ENCODE results near the gene PDE4C. TPM values are rescaled to one million over a fixed set of nuclear protein-coding genes. Genes with fewer than 3 reads are reported as not detected.
A peak's percentile ranks its signal among the peaks of the same experiment; 100 is the strongest.

The PDE4C gene
- polyA plus RNA-seq, 3 donors from 2014 or later: not detected

- H3K27ac Mint-ChIP-seq: no peak overlapping the region
- no peaks in the 10 kb centered on the region for H3K4me1 Mint-ChIP-seq
- no peak overlapping the region for H3K4me3 Mint-ChIP-seq
- H3K9me3 Mint-ChIP-seq: no peaks in the 10 kb centered on the region
- peaks cover 5 to 15% (median 6%) of the 10 kb centered on the region in 3 donors for H3K36me3 Mint-ChIP-seq
- peaks cover 0 to 3% (median 0%) of the 10 kb centered on the region in 3 donors for H3K27me3 Mint-ChIP-seq (ENCODE audit: low read depth in 3 of 3)
- no peak for DNase-seq
Observed at GRCh38 chr19:18263324-18264136, 37.3 kb upstream of the PDE4C start.

GRCh38 chr19:18262917-18263316 is 36.7 kb upstream of the PDE4C start:
- no peaks in the 10 kb centered on the region for H3K27me3 Mint-ChIP-seq (ENCODE audit: low read depth in 3 of 3)
- H3K9me3 Mint-ChIP-seq: no peaks in the 10 kb centered on the region
- H3K27ac Mint-ChIP-seq: no peak overlapping the region
- H3K36me3 Mint-ChIP-seq: peaks cover 5 to 10% (median 6%) of the 10 kb centered on the region in 3 donors
- no peak for DNase-seq
- no peaks in the 10 kb centered on the region for H3K4me1 Mint-ChIP-seq
- H3K4me3 Mint-ChIP-seq: no peak overlapping the region

- H3K4me1 Mint-ChIP-seq: no peaks in the 10 kb centered on the region
- no peaks in the 10 kb centered on the region for H3K27me3 Mint-ChIP-seq (ENCODE audit: low read depth in 3 of 3)
- H3K36me3 Mint-ChIP-seq: peaks cover 5 to 6% (median 5%) of the 10 kb centered on the region in 3 donors
- H3K9me3 Mint-ChIP-seq: no peaks in the 10 kb centered on the region
- H3K27ac Mint-ChIP-seq: no peak overlapping the region
- no peak overlapping the region for H3K4me3 Mint-ChIP-seq
- DNase-seq: no peak
Observed at GRCh38 chr19:18262144-18262543, 35.9 kb upstream of the PDE4C start.

- Mint-ChIP-seq H3K4me3 (no peak overlapping the region), H3K9me3 (no peaks in the 10 kb centered on the region), H3K36me3 (peaks cover 5 to 6% (median 5%) of the 10 kb centered on the region in 3 donors), H3K4me1 (no peaks in the 10 kb centered on the region), H3K27ac (no peak overlapping the region), H3K27me3 (ENCODE audit: low read depth in 3 of 3) (no peaks in the 10 kb centered on the region)
- DNase-seq: no peak
Observed at GRCh38 chr19:18261474-18261873, 35.2 kb upstream of the PDE4C start.

GRCh38 chr19:18259893-18260292 is 33.7 kb upstream of the PDE4C start:
- DNase-seq: no peak
- peaks cover 0 to 1% (median 0%) of the 10 kb centered on the region in 3 donors for H3K27me3 Mint-ChIP-seq (ENCODE audit: low read depth in 3 of 3)
- no peaks in the 10 kb centered on the region for H3K36me3 Mint-ChIP-seq
- H3K9me3 Mint-ChIP-seq: no peaks in the 10 kb centered on the region
- no peak overlapping the region for H3K27ac Mint-ChIP-seq
- H3K4me3 Mint-ChIP-seq: no peak overlapping the region
- H3K4me1 Mint-ChIP-seq: no peaks in the 10 kb centered on the region

GRCh38 chr19:18257503-18258470 is 31.5 kb upstream of the PDE4C start:
- no peak overlapping the region for H3K27ac Mint-ChIP-seq
- H3K9me3 Mint-ChIP-seq: no peaks in the 10 kb centered on the region
- H3K27me3 Mint-ChIP-seq (ENCODE audit: low read depth in 3 of 3): peaks cover 0 to 4% (median 0%) of the 10 kb centered on the region in 3 donors
- H3K4me3 Mint-ChIP-seq: no peak overlapping the region
- DNase-seq: no peak
- H3K36me3 Mint-ChIP-seq: no peaks in the 10 kb centered on the region
- no peaks in the 10 kb centered on the region for H3K4me1 Mint-ChIP-seq

GRCh38 chr19:18254546-18255503 is 28.6 kb upstream of the PDE4C start:
- Mint-ChIP-seq H3K27me3 (ENCODE audit: low read depth in 3 of 3) (peaks cover 3 to 12% (median 8%) of the 10 kb centered on the region in 3 donors), H3K4me3 (no peak overlapping the region), H3K4me1 (peaks cover 0 to 2% of the 10 kb centered on the region in 2 donors), H3K36me3 (no peaks in the 10 kb centered on the region), H3K9me3 (no peaks in the 10 kb centered on the region), H3K27ac (peak overlapping the region in 1 of 6 donors; percentile 56)
- DNase-seq: no peak

- peaks cover 0 to 2% of the 10 kb centered on the region in 2 donors for H3K4me1 Mint-ChIP-seq
- peak overlapping the region in 1 of 6 donors; percentile 41 for H3K27ac Mint-ChIP-seq
- DNase-seq: no peak
- no peaks in the 10 kb centered on the region for H3K36me3 Mint-ChIP-seq
- peaks cover 3 to 12% (median 8%) of the 10 kb centered on the region in 3 donors for H3K27me3 Mint-ChIP-seq (ENCODE audit: low read depth in 3 of 3)
- no peak overlapping the region for H3K4me3 Mint-ChIP-seq
- no peaks in the 10 kb centered on the region for H3K9me3 Mint-ChIP-seq
Observed at GRCh38 chr19:18253716-18254115, 27.5 kb upstream of the PDE4C start.

GRCh38 chr19:18253130-18253529 is 26.9 kb upstream of the PDE4C start:
- no peak overlapping the region for H3K4me3 Mint-ChIP-seq
- H3K27ac Mint-ChIP-seq: no peak overlapping the region
- H3K9me3 Mint-ChIP-seq: no peaks in the 10 kb centered on the region
- H3K27me3 Mint-ChIP-seq (ENCODE audit: low read depth in 3 of 3): peaks cover 3 to 12% (median 8%) of the 10 kb centered on the region in 3 donors
- peaks cover 0 to 2% of the 10 kb centered on the region in 2 donors for H3K4me1 Mint-ChIP-seq
- no peak for DNase-seq
- no peaks in the 10 kb centered on the region for H3K36me3 Mint-ChIP-seq

GRCh38 chr19:18252370-18252717 is 26.1 kb upstream of the PDE4C start:
- no peak for DNase-seq

GRCh38 chr19:18251587-18252369 is 25.5 kb upstream of the PDE4C start:
- H3K4me3 Mint-ChIP-seq: no peak overlapping the region
- peaks cover 3 to 12% (median 8%) of the 10 kb centered on the region in 3 donors for H3K27me3 Mint-ChIP-seq (ENCODE audit: low read depth in 3 of 3)
- no peaks in the 10 kb centered on the region for H3K9me3 Mint-ChIP-seq
- peaks cover 0 to 2% of the 10 kb centered on the region in 2 donors for H3K4me1 Mint-ChIP-seq
- no peaks in the 10 kb centered on the region for H3K36me3 Mint-ChIP-seq
- H3K27ac Mint-ChIP-seq: peak overlapping the region in 1 of 6 donors; percentile 79
- DNase-seq: peak; percentile 71 to 79 (median 76)

More at GRCh38 chr19:18252370-18252717, 26.1 kb upstream of the PDE4C start:
- no peak overlapping the region for H3K4me3 Mint-ChIP-seq
- H3K27ac Mint-ChIP-seq: no peak overlapping the region
- peaks cover 3 to 12% (median 8%) of the 10 kb centered on the region in 3 donors for H3K27me3 Mint-ChIP-seq (ENCODE audit: low read depth in 3 of 3)
- peaks cover 0 to 2% of the 10 kb centered on the region in 2 donors for H3K4me1 Mint-ChIP-seq
- no peaks in the 10 kb centered on the region for H3K9me3 Mint-ChIP-seq
- H3K36me3 Mint-ChIP-seq: no peaks in the 10 kb centered on the region

GRCh38 chr19:18249834-18250233 is 23.6 kb upstream of the PDE4C start:
- Mint-ChIP-seq H3K9me3 (no peaks in the 10 kb centered on the region), H3K27ac (peak overlapping the region in 1 of 6 donors; percentile 40), H3K4me3 (no peak overlapping the region), H3K36me3 (no peaks in the 10 kb centered on the region), H3K4me1 (peaks cover 0 to 2% of the 10 kb centered on the region in 2 donors), H3K27me3 (ENCODE audit: low read depth in 3 of 3) (peaks cover 3 to 12% (median 7%) of the 10 kb centered on the region in 3 donors)
- no peak for DNase-seq
